Measurements from ENCODE around the gene ABR. TPM values are rescaled to one million over a fixed set of nuclear protein-coding genes. Genes with fewer than 3 reads are reported as not detected.

The ABR gene
- total RNA-seq, 1 experiment from 2014 or later = 172 TPM

- POLR2A ChIA-PET = no interaction called here
Observed at GRCh38 chr17:1212946-1213345, 33.2 kb upstream of the ABR start.

DNA sequence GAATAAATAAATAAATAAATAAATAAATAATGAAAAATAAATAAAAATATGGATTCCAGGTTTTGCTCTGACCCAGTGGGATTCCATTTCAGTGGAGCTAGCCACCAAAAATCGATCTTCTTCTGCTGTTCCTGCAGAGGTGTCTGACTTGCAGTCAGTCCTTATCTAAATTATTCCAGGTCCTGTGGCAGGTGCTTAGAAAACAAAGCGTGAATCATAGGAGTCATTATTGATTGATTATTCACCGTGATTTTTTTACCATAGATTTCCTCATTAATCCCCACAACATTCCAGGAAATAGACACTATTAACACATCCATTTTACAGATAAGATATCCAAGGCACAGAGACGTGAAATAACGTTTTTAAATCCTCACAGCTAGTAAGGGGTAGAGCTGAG, 31.5 kb upstream of the ABR start:
- ATAC-seq (no peak), DNase-seq (ENCODE audit: low read depth, low spot score) (no peak)
- TF ChIP-seq TCF7L2 (IDR thresholded peaks at IDR 0.05; ENCODE audit: low read depth, low read length) (no peak), SIN3A (IDR thresholded peaks at IDR 0.05; ENCODE audit: borderline replicate concordance, insufficient read depth, low read depth, low read length) (no peak), REST (IDR thresholded peaks at IDR 0.05; ENCODE audit: insufficient read depth in 1 of 2, low read depth in 2 of 2, low read length in 1 of 2) (no peak), POLR2AphosphoS5 (IDR thresholded peaks at IDR 0.05; ENCODE audit: low read depth, low read length) (no peak)
- TF ChIP-seq, protein P1, sequence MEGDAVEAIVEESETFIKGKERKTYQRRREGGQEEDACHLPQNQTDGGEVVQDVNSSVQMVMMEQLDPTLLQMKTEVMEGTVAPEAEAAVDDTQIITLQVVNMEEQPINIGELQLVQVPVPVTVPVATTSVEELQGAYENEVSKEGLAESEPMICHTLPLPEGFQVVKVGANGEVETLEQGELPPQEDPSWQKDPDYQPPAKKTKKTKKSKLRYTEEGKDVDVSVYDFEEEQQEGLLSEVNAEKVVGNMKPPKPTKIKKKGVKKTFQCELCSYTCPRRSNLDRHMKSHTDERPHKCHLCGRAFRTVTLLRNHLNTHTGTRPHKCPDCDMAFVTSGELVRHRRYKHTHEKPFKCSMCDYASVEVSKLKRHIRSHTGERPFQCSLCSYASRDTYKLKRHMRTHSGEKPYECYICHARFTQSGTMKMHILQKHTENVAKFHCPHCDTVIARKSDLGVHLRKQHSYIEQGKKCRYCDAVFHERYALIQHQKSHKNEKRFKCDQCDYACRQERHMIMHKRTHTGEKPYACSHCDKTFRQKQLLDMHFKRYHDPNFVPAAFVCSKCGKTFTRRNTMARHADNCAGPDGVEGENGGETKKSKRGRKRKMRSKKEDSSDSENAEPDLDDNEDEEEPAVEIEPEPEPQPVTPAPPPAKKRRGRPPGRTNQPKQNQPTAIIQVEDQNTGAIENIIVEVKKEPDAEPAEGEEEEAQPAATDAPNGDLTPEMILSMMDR (IDR thresholded peaks at IDR 0.05) = no peak
- POLR2A ChIA-PET = no interaction called here
- in situ Hi-C loops (cut with HindIII; ENCODE audit: low pct_unique_long_range_greater_than_20kb, low sequenced_read_pairs) (no loop called here), intact Hi-C loops (cut with micrococcal nuclease; ENCODE audit: unreplicated experiment) (no loop called here)
- no peaks in the 10 kb centered on the region for H3K4me1 ChIP-seq (ENCODE audit: control insufficient read depth, insufficient read depth, low read length)
- H3K9me3 ChIP-seq (ENCODE audit: control insufficient read depth, insufficient read depth, low read depth, low read length) = no peaks in the 10 kb centered on the region
- no peak overlapping the region for H3K27ac ChIP-seq (ENCODE audit: low read length)
- no peak overlapping the region for H3K4me3 ChIP-seq (ENCODE audit: low read depth in 2 of 2, low read length in 2 of 2)
- no TSS peak for BruUV-seq (replicated peaks)
- CTCF ChIA-PET = no interaction called here
- H3K36me3 ChIP-seq (ENCODE audit: control insufficient read depth, insufficient read depth, low read length) = no peaks in the 10 kb centered on the region
- no peaks in the 10 kb centered on the region for H3K27me3 ChIP-seq (ENCODE audit: control insufficient read depth, insufficient read depth, low read length)

More at GRCh38 chr17:1212946-1213345, 33.2 kb upstream of the ABR start:
- BruUV-seq (replicated peaks) = no TSS peak
- H3K4me1 ChIP-seq (ENCODE audit: control insufficient read depth, insufficient read depth, low read length) = no peaks in the 10 kb centered on the region
- CTCF ChIA-PET = no interaction called here
- no peaks in the 10 kb centered on the region for H3K27me3 ChIP-seq (ENCODE audit: control insufficient read depth, insufficient read depth, low read length)
- H3K4me3 ChIP-seq (ENCODE audit: low read depth in 2 of 2, low read length in 2 of 2) = no peak overlapping the region
- no peak overlapping the region for H3K27ac ChIP-seq (ENCODE audit: low read length)
- intact Hi-C loops (cut with micrococcal nuclease; ENCODE audit: unreplicated experiment) = no loop called here
- TF ChIP-seq TCF7L2 (IDR thresholded peaks at IDR 0.05; ENCODE audit: low read depth, low read length) = no peak
- no peak for TF ChIP-seq POLR2AphosphoS5 (IDR thresholded peaks at IDR 0.05; ENCODE audit: low read depth, low read length)
- no peak for TF ChIP-seq SIN3A (IDR thresholded peaks at IDR 0.05; ENCODE audit: borderline replicate concordance, insufficient read depth, low read depth, low read length)
- H3K36me3 ChIP-seq (ENCODE audit: control insufficient read depth, insufficient read depth, low read length) = no peaks in the 10 kb centered on the region
- in situ Hi-C loops (cut with HindIII; ENCODE audit: low pct_unique_long_range_greater_than_20kb, low sequenced_read_pairs) = no loop called here
- no peaks in the 10 kb centered on the region for H3K9me3 ChIP-seq (ENCODE audit: control insufficient read depth, insufficient read depth, low read depth, low read length)
- ATAC-seq = no peak
- no peak for DNase-seq (ENCODE audit: low read depth, low spot score)

GRCh38 chr17:1208966-1209365, 29.2 kb upstream of the ABR start:
- ATAC-seq (no peak), DNase-seq (ENCODE audit: low read depth, low spot score) (no peak)
- POLR2A ChIA-PET = interaction anchor here (0.7 kb wide), 1 partner anchor 22 kb away, joined by 4 read pairs; no protein-coding TSS in a partner anchor
- Histone ChIP-seq H3K27ac (ENCODE audit: low read length) (no peak overlapping the region), H3K9me3 (ENCODE audit: control insufficient read depth, insufficient read depth, low read depth, low read length) (no peaks in the 10 kb centered on the region), H3K4me3 (ENCODE audit: low read depth in 2 of 2, low read length in 2 of 2) (no peak overlapping the region), H3K36me3 (ENCODE audit: control insufficient read depth, insufficient read depth, low read length) (no peaks in the 10 kb centered on the region), H3K4me1 (ENCODE audit: control insufficient read depth, insufficient read depth, low read length) (no peaks in the 10 kb centered on the region), H3K27me3 (ENCODE audit: control insufficient read depth, insufficient read depth, low read length) (no peaks in the 10 kb centered on the region)
- no peak for TF ChIP-seq REST (IDR thresholded peaks at IDR 0.05; ENCODE audit: insufficient read depth in 1 of 2, low read depth in 2 of 2, low read length in 1 of 2)
- intact Hi-C loops (cut with micrococcal nuclease; ENCODE audit: unreplicated experiment) (no loop called here), in situ Hi-C loops (cut with HindIII; ENCODE audit: low pct_unique_long_range_greater_than_20kb, low sequenced_read_pairs) (no loop called here)
- CTCF ChIA-PET = no interaction called here
- TSS peak; percentile 52 for BruUV-seq (replicated peaks)
